Ectodermal cell (in vitro differentiated cells): ENCODE measurements around the gene PYY.
"Not testable (repeated sequence)": the region's sequence is repeated elsewhere in the genome, so short reads cannot be mapped to it uniquely, and the experiment has no call there.

Experiments
- H3K27ac ChIP-seq: 2 replicates; pipeline ENCODE4 v1.7.0; 2013; ENCODE audit warnings: mild to moderate bottlenecking, low read depth, low read length; ENCODE audit not compliant: insufficient read depth, poor library complexity, severe bottlenecking
- H3K27me3 ChIP-seq: 2 replicates; pipeline ENCODE4 v1.7.0; 2013; ENCODE audit warnings: mild to moderate bottlenecking, low read length; ENCODE audit not compliant: insufficient read depth, control insufficient read depth, poor library complexity, severe bottlenecking
- H3K36me3 ChIP-seq: one replicate; pipeline ENCODE4 v1.7.0; 2013; ENCODE audit warnings: low read length; ENCODE audit not compliant: control insufficient read depth, insufficient read depth
- H3K4me1 ChIP-seq: one replicate; pipeline ENCODE4 v1.7.0; 2013; ENCODE audit warnings: low read length; ENCODE audit not compliant: control insufficient read depth, insufficient read depth
- H3K4me3 ChIP-seq: 2 replicates; pipeline ENCODE4 v1.7.0; 2013; ENCODE audit warnings: low read depth, low read length, control low read depth; ENCODE audit not compliant: insufficient read depth
- H3K9me3 ChIP-seq: 2 replicates; pipeline ENCODE4 v1.7.0; 2013; ENCODE audit warnings: mild to moderate bottlenecking, low read length, moderate library complexity; ENCODE audit not compliant: control insufficient read depth
- WGBS, 2 experiments: methylation state at CpG; one replicate each; pipeline ENCODE4 v1.1.7; 2013; ENCODE audit warnings: missing lambda C conversion rate in 2 of 2; 5-methylcytosine and 5-hydroxymethylcytosine counted together

The PYY gene

GRCh38 chr17:43950554-43950953 is 3.2 kb downstream of the PYY start:
- Histone ChIP-seq H3K4me3 (no peak overlapping the region), H3K27ac (no peak overlapping the region), H3K4me1 (peaks cover 5% of the 10 kb centered on the region), H3K9me3 (no peaks in the 10 kb centered on the region), H3K36me3 (no peaks in the 10 kb centered on the region), H3K27me3 (peaks cover 48% of the 10 kb centered on the region)
- 85 to 88% methylated on average over 2 of the region's 2 CpGs for WGBS, 2 experiments

DNA sequence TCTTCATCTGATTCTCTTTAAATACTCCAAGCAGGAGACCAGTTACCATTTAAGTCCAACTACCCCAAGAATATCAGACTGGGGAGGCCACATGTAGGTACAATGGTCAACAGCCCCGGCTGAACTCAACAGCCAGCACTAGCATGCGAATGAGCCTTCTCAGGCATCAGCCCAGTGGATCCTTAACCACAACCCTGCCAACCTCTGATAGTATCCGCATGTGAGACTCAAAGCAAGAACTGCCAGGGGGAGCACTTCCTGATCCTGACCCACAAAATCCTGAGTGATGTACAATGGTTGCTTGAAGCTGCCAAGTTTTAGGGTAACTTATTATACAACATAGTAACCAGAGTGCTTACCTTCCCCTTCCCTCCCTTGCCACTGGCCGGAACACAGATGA is 4.0 kb downstream of the PYY start:
- no peak overlapping the region for H3K27ac ChIP-seq
- H3K4me3 ChIP-seq, result no peak overlapping the region
- peaks cover 46% of the 10 kb centered on the region for H3K27me3 ChIP-seq
- 68 to 69% methylated on average over 4 of the region's 4 CpGs for WGBS, 2 experiments
- no peaks in the 10 kb centered on the region for H3K9me3 ChIP-seq
- no peaks in the 10 kb centered on the region for H3K36me3 ChIP-seq
- peaks cover 5% of the 10 kb centered on the region for H3K4me1 ChIP-seq

DNA sequence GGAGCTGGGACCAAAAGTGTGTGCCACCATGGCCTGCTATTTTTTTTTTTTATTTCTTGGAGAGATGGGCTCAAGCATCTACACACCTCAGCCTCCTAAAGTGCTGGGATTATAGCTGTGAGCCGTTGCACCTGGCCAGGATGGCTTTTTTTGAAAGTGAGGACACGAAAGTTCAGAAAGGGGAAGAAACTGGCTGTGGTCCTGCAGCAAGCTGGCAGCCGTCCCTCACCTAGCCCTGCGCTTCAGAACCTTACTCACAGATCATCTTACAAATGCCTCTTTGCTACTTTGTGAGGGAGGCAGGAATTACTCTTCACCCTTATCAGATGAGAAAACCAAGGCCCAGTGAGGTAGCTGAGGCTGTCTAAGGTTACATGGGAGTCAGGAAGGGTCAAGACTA is 7.0 kb downstream of the PYY start:
- Histone ChIP-seq H3K27ac (no peak overlapping the region), H3K36me3 (no peaks in the 10 kb centered on the region), H3K4me1 (no peaks in the 10 kb centered on the region), H3K9me3 (no peaks in the 10 kb centered on the region), H3K4me3 (no peak overlapping the region), H3K27me3 (peaks cover 16% of the 10 kb centered on the region)
- WGBS, 2 experiments, result 52 to 67% methylated on average over 3 to 4 of the region's 4 CpGs

GRCh38 chr17:43945074-43945829 is 8.5 kb downstream of the PYY start:
- Histone ChIP-seq H3K27ac (no peak overlapping the region), H3K9me3 (no peaks in the 10 kb centered on the region), H3K4me1 (no peaks in the 10 kb centered on the region), H3K36me3 (no peaks in the 10 kb centered on the region), H3K27me3 (peaks cover 3% of the 10 kb centered on the region), H3K4me3 (no peak overlapping the region)
- WGBS, 2 experiments, result 90 to 91% methylated on average over 12 of the region's 12 CpGs

DNA sequence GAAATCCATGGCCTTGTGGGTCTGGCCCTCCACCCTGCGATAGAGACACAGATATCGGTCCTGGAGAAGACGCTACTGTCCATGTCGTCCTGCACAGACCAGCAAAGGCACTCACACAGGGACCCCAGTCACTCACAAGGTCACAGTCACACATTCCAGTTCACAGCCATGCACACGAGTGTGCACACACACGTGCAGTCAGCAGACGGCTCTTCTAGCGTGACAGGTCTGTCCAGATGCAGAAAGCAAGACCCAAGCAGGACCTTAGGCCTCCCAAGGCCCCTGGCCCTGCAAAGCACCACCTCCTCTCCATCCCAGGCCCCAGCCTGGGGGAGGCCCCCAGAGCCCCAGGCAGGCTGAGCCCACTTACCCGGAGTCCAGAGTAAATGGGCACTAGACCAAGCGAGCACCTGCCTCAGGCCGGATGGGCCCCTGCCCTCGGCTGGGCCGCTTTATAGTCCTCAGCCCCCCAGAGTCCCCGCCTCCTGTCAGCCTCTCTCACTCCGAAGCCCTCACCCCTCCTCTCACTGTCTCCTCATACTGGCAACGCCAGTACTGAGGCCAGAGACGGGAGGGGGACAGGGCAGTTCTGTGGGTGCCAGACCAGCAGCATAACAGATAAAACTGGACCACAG is 11.6 kb downstream of the PYY start, which contains the start of gene PPY:
Gene PPY, minus strand, starts transcription at position 426 of the 635 bp plus-strand sequence. CDS start 822 bp downstream, outside the sequence.
- WGBS, 2 experiments, result 81 to 82% methylated on average over 17 of the region's 17 CpGs
- H3K36me3 ChIP-seq, result no peaks in the 10 kb centered on the region
- peaks cover 6% of the 10 kb centered on the region for H3K27me3 ChIP-seq
- H3K4me3 ChIP-seq, result no peak within 1 kb of the TSS
- H3K27ac ChIP-seq, result no peak within 1 kb of the TSS
- peaks cover 6% of the 10 kb centered on the region for H3K4me1 ChIP-seq
- H3K9me3 ChIP-seq, result no peaks in the 10 kb centered on the region

GRCh38 chr17:43940630-43941029 is 13.1 kb downstream of the PYY start:
- Histone ChIP-seq H3K27me3 (peaks cover 8% of the 10 kb centered on the region), H3K4me3 (no peak overlapping the region), H3K27ac (no peak overlapping the region), H3K4me1 (peaks cover 13% of the 10 kb centered on the region), H3K36me3 (no peaks in the 10 kb centered on the region), H3K9me3 (no peaks in the 10 kb centered on the region)
- WGBS, 2 experiments, result 62 to 65% methylated on average over 7 of the region's 7 CpGs

- peaks cover 8% of the 10 kb centered on the region for H3K27me3 ChIP-seq
- H3K4me3 ChIP-seq, result no peak overlapping the region
- 99 to 100% methylated on average over 5 of the region's 5 CpGs for WGBS, 2 experiments
- no peaks in the 10 kb centered on the region for H3K36me3 ChIP-seq
- no peaks in the 10 kb centered on the region for H3K9me3 ChIP-seq
- no peak overlapping the region for H3K27ac ChIP-seq
- H3K4me1 ChIP-seq, result peaks cover 18% of the 10 kb centered on the region
Observed at GRCh38 chr17:43939886-43940285, 13.9 kb downstream of the PYY start.

DNA sequence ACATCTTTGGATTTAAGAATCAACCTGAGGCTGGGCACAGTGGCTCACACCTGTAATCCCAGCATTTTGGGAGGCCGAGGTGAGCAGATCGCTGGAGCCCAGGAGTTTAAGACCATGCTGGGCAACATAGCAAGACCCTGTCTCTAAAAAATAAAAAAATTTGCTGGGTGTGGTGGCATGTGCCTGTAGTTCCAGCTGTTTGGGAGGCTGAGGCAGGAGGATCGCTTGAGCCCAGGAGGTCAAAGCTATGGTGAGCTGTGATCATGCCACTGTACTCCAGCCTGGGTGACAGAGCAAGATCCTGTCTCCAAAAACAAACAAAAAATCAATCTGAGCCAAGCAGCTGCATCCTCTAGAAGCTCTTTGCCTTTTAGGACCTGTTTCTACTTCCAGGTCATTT is 14.3 kb downstream of the PYY start:
- H3K4me1 ChIP-seq, result peaks cover 18% of the 10 kb centered on the region
- H3K27me3 ChIP-seq, H3K27ac ChIP-seq, H3K9me3 ChIP-seq, H3K36me3 ChIP-seq, H3K4me3 ChIP-seq: not testable (repeated sequence)
- WGBS, 2 experiments, result 89 to 90% methylated on average over 3 of the region's 3 CpGs

GRCh38 chr17:43938838-43939182 is 14.9 kb downstream of the PYY start:
- H3K27ac ChIP-seq, result no peak overlapping the region
- WGBS, 2 experiments, result 78 to 88% methylated on average over 6 of the region's 6 CpGs
- H3K4me3 ChIP-seq, result no peak overlapping the region
- H3K36me3 ChIP-seq, result no peaks in the 10 kb centered on the region
- H3K4me1 ChIP-seq, result peaks cover 18% of the 10 kb centered on the region
- no peaks in the 10 kb centered on the region for H3K9me3 ChIP-seq
- H3K27me3 ChIP-seq, result peaks cover 8% of the 10 kb centered on the region

DNA sequence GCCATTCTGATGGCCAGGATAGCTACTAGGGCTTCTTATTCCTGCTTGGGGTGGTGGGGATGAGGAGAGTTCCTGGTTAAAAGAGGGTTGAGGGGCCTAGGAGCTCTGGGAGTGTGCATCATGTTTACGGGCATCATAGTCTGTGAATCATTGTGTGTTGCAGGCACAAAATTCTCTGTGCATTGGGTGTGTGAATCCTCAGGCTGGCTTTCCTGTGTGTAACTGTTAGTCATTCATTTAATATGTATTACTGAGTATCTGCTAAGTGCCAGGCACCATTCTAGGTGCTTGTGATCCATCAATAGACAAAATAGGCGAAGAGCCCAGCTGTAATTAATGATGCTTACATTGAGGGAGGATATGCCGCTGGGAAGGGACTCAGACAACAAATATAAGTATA is 17.3 kb downstream of the PYY start:
- H3K4me3 ChIP-seq, result no peak overlapping the region
- no peaks in the 10 kb centered on the region for H3K36me3 ChIP-seq
- H3K27ac ChIP-seq, result no peak overlapping the region
- H3K4me1 ChIP-seq, result peaks cover 18% of the 10 kb centered on the region
- peaks cover 8% of the 10 kb centered on the region for H3K27me3 ChIP-seq
- no peaks in the 10 kb centered on the region for H3K9me3 ChIP-seq
- WGBS, 2 experiments, result 93% methylated on average over 3 of the region's 3 CpGs
